H1 (cell line): ENCODE measurements around the gene TMEM258. TPM values are rescaled to one million over a fixed set of nuclear protein-coding genes. Genes with fewer than 3 reads are reported as not detected.
A peak's percentile ranks its signal among the peaks of the same experiment; 100 is the strongest.

Experiments used
- CTCF ChIA-PET: fragments of 300-600 bp; sonication (Branson Sonifier 250); formaldehyde crosslinking; loops from one replicate; lab custom pipeline; 2021; ENCODE audit not compliant: partially characterized antibody; lab: Charles Lee
- POLR2A ChIA-PET: fragments of 300-600 bp; sonication (Branson Sonifier 250); formaldehyde crosslinking; loops from one replicate; lab custom pipeline; 2021; ENCODE audit warnings: inconsistent platforms; ENCODE audit not compliant: partially characterized antibody; lab: Charles Lee
- DNase-seq, 2 experiments: peaks; one replicate each; pipeline versions ENCODE4 v3.0.0 to v3.0.0-alpha.2; 2010 to 2022; ENCODE audit warnings: low spot score in 2 of 2, low read depth in 1 of 2, mixed read lengths in 1 of 2
- FAIRE-seq: peaks from 2 replicates; lab custom pipeline; 2011; peaks lifted over from hg19 to GRCh38; lab: Jason Lieb, UNC
- H2AFZ ChIP-seq: 2 replicates; pipeline ENCODE4 v1.8.1; 2012; ENCODE audit warnings: low read length, inconsistent platforms
- H2AK5ac ChIP-seq: 2 replicates; pipeline ENCODE4 v1.6.1; 2013; ENCODE audit warnings: low read depth, low read length
- H2BK120ac ChIP-seq: replicated peaks from 2 replicates; pipeline ENCODE3; 2013; ENCODE audit warnings: low read depth, low read length, inconsistent platforms
- H2BK12ac ChIP-seq: 2 replicates; pipeline ENCODE4 v1.6.1; 2013; ENCODE audit warnings: low read depth, low read length
- H2BK15ac ChIP-seq: 2 replicates; pipeline ENCODE4 v1.6.1; 2013; ENCODE audit warnings: low read length
- H2BK20ac ChIP-seq: 2 replicates; pipeline ENCODE4 v1.6.1; 2013; ENCODE audit warnings: low read length
- H2BK5ac ChIP-seq: 2 replicates; pipeline ENCODE4 v1.6.1; 2013; ENCODE audit warnings: low read depth, low read length
- H3K14ac ChIP-seq: 2 replicates; pipeline ENCODE4 v1.6.1; 2013; ENCODE audit warnings: inconsistent platforms; ENCODE audit not compliant: insufficient read length
- H3K18ac ChIP-seq: 2 replicates; pipeline ENCODE4 v1.6.1; 2013; ENCODE audit warnings: low read length; ENCODE audit errors: extremely low read depth
- H3K23ac ChIP-seq: 2 replicates; pipeline ENCODE4 v1.6.1; 2013; ENCODE audit warnings: inconsistent platforms; ENCODE audit not compliant: insufficient read length
- H3K23me2 ChIP-seq: 2 replicates; pipeline ENCODE4 v1.6.1; 2013; ENCODE audit warnings: low read depth, low read length
- H3K27ac ChIP-seq: 2 replicates; pipeline ENCODE4 v1.6.1; 2011; ENCODE audit warnings: low read depth, low read length, inconsistent platforms
- H3K27me3 ChIP-seq, 4 experiments: replicated peaks in 1 of 4; 1 replicate in 1 of 4; 2 replicates in 3 of 4; pipeline versions ENCODE4 v1.6.1 to v1.8.1; 2011 to 2013; ENCODE audit warnings: low read length in 3 of 4, mild to moderate bottlenecking in 3 of 4, inconsistent platforms in 2 of 4, mixed read lengths in 2 of 4, moderate library complexity in 1 of 4; ENCODE audit not compliant: control insufficient read depth in 3 of 4, insufficient read depth in 3 of 4; ENCODE audit errors: extremely low read depth in 1 of 4
- H3K36me3 ChIP-seq, 4 experiments: 2 replicates each; pipeline versions ENCODE4 v1.6.1 to v1.8.1; 2011 to 2013; ENCODE audit warnings: mild to moderate bottlenecking in 4 of 4, low read length in 3 of 4, moderate library complexity in 2 of 4, control low read depth in 1 of 4, inconsistent platforms in 1 of 4; ENCODE audit not compliant: insufficient read depth in 4 of 4, control insufficient read depth in 2 of 4
- H3K4ac ChIP-seq: replicated peaks from 2 replicates; pipeline ENCODE3; 2013; ENCODE audit warnings: low read length, low read depth, mixed read lengths, inconsistent platforms; ENCODE audit not compliant: insufficient read length
- H3K4me1 ChIP-seq, 4 experiments: replicated peaks in 1 of 4; 1 replicate in 1 of 4; 2 replicates in 3 of 4; pipeline versions ENCODE4 v1.6.1 to v1.8.1; 2011 to 2013; ENCODE audit warnings: low read length in 3 of 4, inconsistent platforms in 2 of 4, mixed read lengths in 1 of 4; ENCODE audit not compliant: insufficient read depth in 4 of 4, control insufficient read depth in 3 of 4
- H3K4me2 ChIP-seq, 2 experiments: 2 replicates each; pipeline versions ENCODE4 v1.6.1 to v1.8.1; 2011 to 2013; ENCODE audit warnings: low read depth in 2 of 2, low read length in 2 of 2, control low read depth in 1 of 2, inconsistent platforms in 1 of 2, mild to moderate bottlenecking in 1 of 2; ENCODE audit not compliant: insufficient read depth in 1 of 2
- H3K4me3 ChIP-seq, 4 experiments: fragments of 200-600, 300-600 bp in 1 of 4; sonication (generic), shearing (Covaris generic), sonication (Bioruptor Twin) in 1 of 4; 2 replicates each; pipeline versions ENCODE4 v1.5.1 to v1.8.1; 2011 to 2016; ENCODE audit warnings: low read length in 4 of 4, low read depth in 3 of 4, control low read depth in 2 of 4, inconsistent platforms in 2 of 4, mild to moderate bottlenecking in 2 of 4, mixed read lengths in 1 of 4, moderate library complexity in 1 of 4; ENCODE audit not compliant: insufficient read depth in 2 of 4; ENCODE audit errors: extremely low read depth in 1 of 4
- H3K56ac ChIP-seq: replicated peaks from 2 replicates; pipeline ENCODE3; 2013; ENCODE audit warnings: low read depth, mild to moderate bottlenecking, mixed read lengths, low read length, inconsistent platforms; ENCODE audit not compliant: insufficient read length
- H3K79me1 ChIP-seq: 2 replicates; pipeline ENCODE4 v1.6.1; 2013; ENCODE audit warnings: low read depth, low read length, control low read depth
- H3K79me2 ChIP-seq, 2 experiments: 2 replicates each; pipeline versions ENCODE4 v1.6.1 to v1.8.1; 2012 to 2013; ENCODE audit warnings: low read length in 2 of 2, mild to moderate bottlenecking in 2 of 2, inconsistent platforms in 1 of 2; ENCODE audit not compliant: insufficient read depth in 2 of 2, control insufficient read depth in 1 of 2
- H3K9ac ChIP-seq, 4 experiments: replicated peaks in 1 of 4; 1 replicate in 1 of 4; 2 replicates in 3 of 4; pipeline versions ENCODE4 v1.6.1 to v1.8.1; 2011 to 2013; ENCODE audit warnings: low read depth in 3 of 4, low read length in 3 of 4, control low read depth in 2 of 4, mild to moderate bottlenecking in 2 of 4, moderate library complexity in 2 of 4, inconsistent platforms in 1 of 4; ENCODE audit errors: extremely low read depth in 1 of 4
- H3K9me3 ChIP-seq, 2 experiments: 2 replicates each; pipeline versions ENCODE4 v1.6.1 to v1.8.1; 2012 to 2013; ENCODE audit warnings: mild to moderate bottlenecking in 2 of 2, moderate library complexity in 2 of 2, control low read depth in 1 of 2, inconsistent platforms in 1 of 2, low read depth in 1 of 2, low read length in 1 of 2, mixed read lengths in 1 of 2; ENCODE audit not compliant: insufficient read depth in 2 of 2
- H4K20me1 ChIP-seq, 2 experiments: replicated peaks in 1 of 2; 2 replicates each; pipeline versions ENCODE3 to v1.8.1; 2011 to 2013; ENCODE audit warnings: inconsistent platforms in 2 of 2, low read length in 2 of 2, mild to moderate bottlenecking in 1 of 2; ENCODE audit not compliant: insufficient read depth in 2 of 2, control insufficient read depth in 1 of 2
- H4K5ac ChIP-seq: 2 replicates; pipeline ENCODE4 v1.6.1; 2013; ENCODE audit warnings: low read length, low read depth, mixed read lengths, inconsistent platforms; ENCODE audit not compliant: insufficient read length
- H4K8ac ChIP-seq: 2 replicates; pipeline ENCODE4 v1.8.0; 2013; ENCODE audit warnings: mild to moderate bottlenecking, moderate library complexity, low read length, inconsistent platforms; ENCODE audit not compliant: insufficient read depth; ENCODE audit errors: extremely low read depth
- H4K91ac ChIP-seq: replicated peaks from 2 replicates; pipeline ENCODE3; 2013; ENCODE audit warnings: low read length, mixed read lengths, inconsistent platforms; ENCODE audit not compliant: insufficient read length
- ASH2L ChIP-seq: fragments of 200-600, 300-600 bp; sonication (generic); IDR thresholded peaks from one replicate; pipeline ENCODE4 v1.7.1; 2017; ENCODE audit warnings: low read length
- ATF2 ChIP-seq: IDR thresholded peaks from 2 replicates; pipeline ENCODE4 v1.6.1; 2012; ENCODE audit warnings: low read length, inconsistent platforms
- ATF3 ChIP-seq: IDR thresholded peaks from 2 replicates; pipeline ENCODE4 v1.6.1; 2011; ENCODE audit warnings: low read depth, mild to moderate bottlenecking, low read length; ENCODE audit not compliant: insufficient read depth
- GTF2F1 ChIP-seq: IDR thresholded peaks from 2 replicates; pipeline ENCODE4 v1.6.1; 2012; ENCODE audit warnings: low read depth, low read length, improper control_type of control experiment, borderline replicate concordance
- JUND ChIP-seq: IDR thresholded peaks from 2 replicates; pipeline ENCODE4 v1.6.1; 2011; ENCODE audit warnings: mild to moderate bottlenecking, improper control_type of control experiment, low read length
- MAX ChIP-seq: IDR thresholded peaks from 2 replicates; pipeline ENCODE4 v1.6.1; 2012; ENCODE audit warnings: inconsistent platforms
- YY1 ChIP-seq: IDR thresholded peaks from 2 replicates; pipeline ENCODE4 v1.6.1; 2011; ENCODE audit warnings: low read depth, mild to moderate bottlenecking, low read length
- WGBS, 2 experiments: shearing (Covaris generic) in 1 of 2; methylation state at CpG; one replicate each; pipeline versions ENCODE4 v1.1.6 to v1.1.7; 2013 to 2015; ENCODE audit warnings: low lambda C conversion rate in 2 of 2, mixed read lengths in 2 of 2, inconsistent platforms in 1 of 2, low coverage in 1 of 2, missing lambda C conversion rate in 1 of 2; ENCODE audit not compliant: insufficient replicate concordance in 2 of 2, insufficient coverage in 1 of 2, insufficient read length in 1 of 2; ENCODE audit errors: extremely low coverage in 1 of 2, missing lambda C conversion rate in 1 of 2; 5-methylcytosine and 5-hydroxymethylcytosine counted together
- polyA plus RNA-seq, 7 experiments: library from polyadenylated mRNA; depleted of rRNA in 3 of 7; stranded (reverse) in 5 of 7; unstranded in 2 of 7; fragments of >200 nt in 5 of 7; fragments of 200-250 nt in 2 of 7; gene quantifications; 1 replicate in 5 of 7; 2 replicates in 1 of 7; 4 replicates in 1 of 7; pipeline versions ENCODE4 v1.2.1 to v1.2.3, GENCODE V29; 2011 to 2013; ENCODE audit warnings: missing spikeins in 2 of 7, mixed read lengths in 2 of 7
- total RNA-seq: library from RNA; stranded (reverse); fragmentation: NEBNext Ultra II Directional; extraction: Animal tissue kit (Norgen Biotek cat#: 25700); gene quantifications from 2 replicates; pipeline ENCODE4 v1.2.1, GENCODE V29; 2021

Gene TMEM258
- total and polyA plus RNA-seq, 2 of the 8 experiments (the other 6 are each of a cell fraction or from before 2014, with no cell fraction given) = 186 to 759 TPM

- ChIA-PET CTCF (interaction anchor here (0.8 to 10.2 kb wide), 14 partner anchors 7 to 267 kb away, joined by 3 to 118 read pairs (median 4); partner anchors contain the start of gene FEN1), POLR2A (interaction anchor here (0.6 to 16.2 kb wide), 24 partner anchors 13 to 333 kb away, joined by 3 to 354 read pairs (median 4); partner anchors contain the start of genes FADS2, FEN1 and TMEM258)
- Histone ChIP-seq H4K5ac (peak overlapping the region; percentile 98), H2BK120ac (peak overlapping the region; percentile 1), H2BK5ac (peak overlapping the region; percentile 94), H3K14ac (peak overlapping the region; percentile 1), H2BK15ac (peak overlapping the region; percentile 66; the same call in 1 of the 2 replicates), H3K23ac (no peak overlapping the region), H3K18ac (peak overlapping the region; percentile 99), H3K56ac (peak overlapping the region; percentile 98), H3K79me1 (peaks cover 6% of the 10 kb centered on the region; the same call in 1 of the 2 replicates), H3K9me3 (peaks cover 0 to 2% of the 10 kb centered on the region in 2 experiments; a peak in 1 of 4 replicates), H3K79me2 (peaks cover 0 to 37% of the 10 kb centered on the region in 2 experiments; a peak in 2 of 4 replicates), H3K27ac (peak overlapping the region; percentile 94), H2AFZ (0 out of 2 replicates have a peak overlapping the region, but pooled peaks have one; percentile 19), H2BK12ac (peak overlapping the region; percentile 84), H3K27me3 (no peaks in the 10 kb centered on the region), H2AK5ac (peak overlapping the region; percentile 97), H4K8ac (peak overlapping the region; percentile 96; the same call in 1 of the 2 replicates), H3K23me2 (peaks cover 7% of the 10 kb centered on the region; the same call in 1 of the 2 replicates), H3K4me3 (peak overlapping the region; percentile 74 to 92 (median 76)), H3K4me1 (peaks cover 2 to 9% (median 5%) of the 10 kb centered on the region in 4 experiments; a peak in 5 of 7 replicates), H2BK20ac (peak overlapping the region; percentile 88), H3K9ac (peak overlapping the region; percentile 84 to 98 (median 90)), H4K20me1 (peaks cover 0 to 5% of the 10 kb centered on the region in 2 experiments), H3K4ac (peak overlapping the region; percentile 90), H3K4me2 (peak overlapping the region; percentile 81 to 87), H4K91ac (peak overlapping the region; percentile 97), H3K36me3 (peaks cover 16 to 39% (median 29%) of the 10 kb centered on the region in 4 experiments)
- 5% methylated on average over 62 of the region's 66 CpGs; no CpG with 5 or more reads in 1 of the 2 experiments for WGBS, 2 experiments
- FAIRE-seq (no peak), DNase-seq (peak; percentile 96 to 97)
- TF ChIP-seq ATF2 (no peak; the same call in 1 of the 2 replicates), JUND (no peak), ATF3 (no peak), YY1 (0 out of 2 replicates have a peak, but pooled peaks have one; percentile 22), GTF2F1 (no peak), ASH2L (peak; percentile 60), MAX (no peak; the same call in none of the 2 replicates)
Observed at GRCh38 chr11:61814958-61815789, 22.8 kb upstream of the TMEM258 start.
